ENCODE measurements around the gene SERAC1. TPM values are rescaled to one million over a fixed set of nuclear protein-coding genes. Genes with fewer than 3 reads are reported as not detected.

The SERAC1 gene
- total and polyA plus RNA-seq, 10 of the 15 experiments (the other 5 are each of a cell fraction or from before 2014, with no cell fraction given): 0.76 to 2.9 (median 2.2) TPM

- intact Hi-C loops (cut with micrococcal nuclease; ENCODE audit: unreplicated experiment): no loop called here
- CTCF ChIA-PET: interaction anchor here (0.6 to 1.4 kb wide), 4 partner anchors 9 to 134 kb away, joined by 3 to 4 read pairs (median 3); no protein-coding TSS in a partner anchor
Measured at GRCh38 chr6:158161566-158162254, 6.4 kb downstream of the SERAC1 start.

More at GRCh38 chr6:158161566-158162254, 6.4 kb downstream of the SERAC1 start:
- RAD21 ChIA-PET (ENCODE audit: unreplicated experiment): interaction anchor here (0.6 kb wide), 1 partner anchor 17 kb away, joined by 4 read pairs; no protein-coding TSS in a partner anchor
- in situ Hi-C loops (cut with MboI): no loop called here
- Histone ChIP-seq H3K9ac (ENCODE audit: control insufficient read depth, insufficient read depth, low read length) (no peak overlapping the region), H3K9me3 (replicated peaks; ENCODE audit: control insufficient read depth, insufficient read depth, low read length) (no peaks in the 10 kb centered on the region), H3K36me3 (ENCODE audit: control insufficient read depth in 2 of 2, insufficient read depth in 2 of 2, low read length in 1 of 2) (no peaks in the 10 kb centered on the region), H3K27me3 (replicated peaks in 1 of 2; ENCODE audit: control insufficient read depth in 2 of 2, insufficient read depth in 2 of 2, low read length in 1 of 2) (no peaks in the 10 kb centered on the region), H4K20me1 (ENCODE audit: control insufficient read depth, insufficient read depth) (no peaks in the 10 kb centered on the region), H3K79me2 (ENCODE audit: control insufficient read depth, insufficient read depth, low read length) (no peaks in the 10 kb centered on the region), H3K4me2 (ENCODE audit: control insufficient read depth, insufficient read depth) (no peak overlapping the region), H3K4me1 (ENCODE audit: control insufficient read depth, insufficient read depth, low read length) (no peaks in the 10 kb centered on the region), H3K4me3 (no peak overlapping the region), H2AFZ (ENCODE audit: control insufficient read depth, low read depth, low read length) (no peak overlapping the region), H3K27ac (ENCODE audit: control insufficient read depth, insufficient read depth) (no peak overlapping the region)
- POLR2A ChIA-PET: interaction anchor here (0.6 kb wide), 1 partner anchor 104 kb away, joined by 3 read pairs; no protein-coding TSS in a partner anchor
- FAIRE-seq (peak; percentile 64), DNase-seq (ENCODE audit: low read depth, low spot score) (no peak), ATAC-seq (no peak)
- SMC1A ChIA-PET (ENCODE audit: uncharacterized antibody, unreplicated experiment): no interaction called here
- TF ChIP-seq POU2F2 (IDR thresholded peaks at IDR 0.05; ENCODE audit: borderline replicate concordance, low read depth, low read length) (no peak), ZBTB40 (IDR thresholded peaks at IDR 0.05; ENCODE audit: borderline replicate concordance) (no peak), NR2C2 (IDR thresholded peaks at IDR 0.05; ENCODE audit: borderline replicate concordance, control insufficient read depth, insufficient read length, low read depth) (no peak), MEF2B (IDR thresholded peaks at IDR 0.05; ENCODE audit: partially characterized antibody, poor library complexity, severe bottlenecking) (no peak), TCF7 (IDR thresholded peaks at IDR 0.05; ENCODE audit: borderline replicate concordance) (no peak)
- BruUV-seq (replicated peaks): no TSS peak
- 53% methylated on average over 5 of the region's 5 CpGs for WGBS (ENCODE audit: insufficient coverage, insufficient replicate concordance, low lambda C conversion rate, missing lambda C conversion rate)

Data from GM12878 (cell line).